ENCODE results near the gene ABI1. TPM values are rescaled to one million over a fixed set of nuclear protein-coding genes. Genes with fewer than 3 reads are reported as not detected.
A peak's percentile ranks its signal among the peaks of the same experiment; 100 is the strongest.

The ABI1 gene
- total RNA-seq, 6 experiments from 2014 or later: 13.4 to 25.3 (median 17.4) TPM

DNA sequence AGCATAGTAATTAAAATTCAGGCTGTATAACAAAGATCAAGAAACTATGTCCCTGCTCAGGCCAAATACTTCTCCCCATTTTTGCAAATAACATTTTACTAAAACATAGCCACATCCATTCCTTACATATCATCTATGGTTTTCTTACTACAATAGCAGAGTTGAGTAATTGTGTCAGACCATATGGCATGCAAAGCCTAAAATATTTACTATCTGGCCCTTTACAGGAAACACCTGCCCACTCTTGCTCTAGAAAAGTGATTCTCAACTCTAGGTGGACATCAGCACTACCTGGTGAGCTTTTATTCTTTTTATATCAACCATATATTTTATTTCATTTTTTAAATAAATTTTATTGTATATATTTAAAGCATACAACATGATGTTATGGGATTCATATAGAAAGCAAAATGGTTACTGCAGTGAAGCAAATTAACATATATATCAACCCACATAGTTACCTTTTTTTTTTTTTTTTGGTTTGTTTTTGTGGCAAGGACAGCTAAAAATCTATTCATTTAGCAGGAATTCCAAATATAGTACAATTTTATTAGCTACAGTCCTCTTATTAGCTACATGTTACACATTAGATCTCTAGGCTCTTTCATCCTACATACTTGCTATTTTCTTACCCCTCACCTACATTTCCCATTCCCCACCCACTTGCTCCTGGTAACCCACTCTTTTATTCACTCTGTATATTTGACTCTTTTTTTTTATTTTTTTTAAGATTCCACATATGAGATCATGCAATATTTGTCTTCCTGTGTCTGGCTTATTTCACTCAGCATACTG, 19.6 kb downstream of the ABI1 start:
- no peaks in the 10 kb centered on the region for H3K9me3 ChIP-seq
- H3K4me1 ChIP-seq: peaks cover 0 to 5% (median 0%) of the 10 kb centered on the region in 4 donors
- H3K4me3 ChIP-seq: no peak overlapping the region
- H3K27me3 ChIP-seq: no peaks in the 10 kb centered on the region
- no peaks in the 10 kb centered on the region for H3K36me3 ChIP-seq
- H3K27ac ChIP-seq: no peak overlapping the region
- no peak for ATAC-seq
- no peak for DNase-seq
- TF ChIP-seq POLR2A (IDR thresholded peaks at IDR 0.05): no peak
- intact Hi-C loops (cut with DNase I): no loop called here

DNA sequence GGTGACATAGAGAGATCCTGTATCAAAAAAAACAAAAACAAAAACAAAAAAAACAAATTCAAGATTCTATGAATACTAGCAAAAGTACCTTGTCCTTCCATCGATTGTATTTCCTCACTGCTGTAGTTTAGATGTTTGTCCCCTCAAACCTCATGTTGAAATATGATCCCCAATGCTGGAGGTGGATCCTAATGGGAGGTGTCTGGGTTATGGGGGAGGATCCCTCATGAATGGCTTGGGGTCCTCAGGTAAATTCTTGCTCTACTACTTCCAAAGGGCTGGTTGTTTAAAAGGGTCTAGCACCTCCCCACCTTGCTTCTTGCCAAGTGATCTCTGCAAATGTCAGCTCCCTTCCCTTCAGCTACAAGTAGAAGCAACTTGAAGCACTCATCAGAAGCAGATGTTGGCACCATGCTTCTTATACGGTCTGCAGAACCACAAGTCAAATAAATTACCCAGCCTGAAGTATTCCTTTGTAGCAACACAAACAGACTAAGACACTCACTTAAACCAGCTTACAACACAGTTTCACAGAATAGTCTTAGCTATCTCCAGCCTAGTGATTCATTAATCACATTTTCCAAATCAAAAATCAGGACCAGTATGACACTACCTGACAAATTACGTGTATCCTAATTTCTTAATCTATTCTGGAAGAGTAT, 20.7 kb downstream of the ABI1 start:
- peak in 3 of 4 donors; percentile 13 to 51 (median 23) for ATAC-seq

DNA sequence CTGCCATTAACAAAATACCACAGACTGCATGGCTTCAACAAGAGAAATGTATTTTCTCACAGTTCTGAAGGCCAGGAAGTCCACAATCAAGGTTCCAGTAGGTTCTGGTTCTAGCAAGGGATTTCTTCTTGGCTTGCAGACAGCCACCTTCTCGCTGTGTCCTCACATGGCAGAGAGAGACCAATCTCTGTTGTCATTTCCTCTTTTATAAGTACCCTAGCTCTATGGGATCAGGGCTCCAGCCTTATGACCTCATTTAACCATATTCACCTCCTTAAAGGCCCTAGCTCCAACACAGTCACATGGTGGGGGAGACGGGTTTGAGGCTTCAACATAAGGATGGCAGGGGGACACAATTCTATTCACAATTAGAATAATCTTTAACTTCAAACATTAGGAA, 23.6 kb downstream of the ABI1 start:
- DNase-seq (no peak), ATAC-seq (peak in 2 of 4 donors; percentile 39 to 59)
- no peak for TF ChIP-seq POLR2A (IDR thresholded peaks at IDR 0.05)
- WGBS (ENCODE audit: insufficient coverage, low coverage, low lambda C conversion rate, missing lambda C conversion rate): 29% methylated on average over 2 of the region's 2 CpGs
- no peaks in the 10 kb centered on the region for H3K27me3 ChIP-seq
- peaks cover 0 to 5% (median 0%) of the 10 kb centered on the region in 4 donors for H3K4me1 ChIP-seq
- intact Hi-C loops (cut with DNase I): no loop called here
- no peak overlapping the region for H3K4me3 ChIP-seq
- H3K36me3 ChIP-seq: no peaks in the 10 kb centered on the region
- no peak overlapping the region for H3K27ac ChIP-seq
- no peaks in the 10 kb centered on the region for H3K9me3 ChIP-seq

More for the DNA sequence above, 20.7 kb downstream of the ABI1 start:
- no peaks in the 10 kb centered on the region for H3K9me3 ChIP-seq
- TF ChIP-seq POLR2A (IDR thresholded peaks at IDR 0.05): no peak
- TF ChIP-seq, protein P1, sequence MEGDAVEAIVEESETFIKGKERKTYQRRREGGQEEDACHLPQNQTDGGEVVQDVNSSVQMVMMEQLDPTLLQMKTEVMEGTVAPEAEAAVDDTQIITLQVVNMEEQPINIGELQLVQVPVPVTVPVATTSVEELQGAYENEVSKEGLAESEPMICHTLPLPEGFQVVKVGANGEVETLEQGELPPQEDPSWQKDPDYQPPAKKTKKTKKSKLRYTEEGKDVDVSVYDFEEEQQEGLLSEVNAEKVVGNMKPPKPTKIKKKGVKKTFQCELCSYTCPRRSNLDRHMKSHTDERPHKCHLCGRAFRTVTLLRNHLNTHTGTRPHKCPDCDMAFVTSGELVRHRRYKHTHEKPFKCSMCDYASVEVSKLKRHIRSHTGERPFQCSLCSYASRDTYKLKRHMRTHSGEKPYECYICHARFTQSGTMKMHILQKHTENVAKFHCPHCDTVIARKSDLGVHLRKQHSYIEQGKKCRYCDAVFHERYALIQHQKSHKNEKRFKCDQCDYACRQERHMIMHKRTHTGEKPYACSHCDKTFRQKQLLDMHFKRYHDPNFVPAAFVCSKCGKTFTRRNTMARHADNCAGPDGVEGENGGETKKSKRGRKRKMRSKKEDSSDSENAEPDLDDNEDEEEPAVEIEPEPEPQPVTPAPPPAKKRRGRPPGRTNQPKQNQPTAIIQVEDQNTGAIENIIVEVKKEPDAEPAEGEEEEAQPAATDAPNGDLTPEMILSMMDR (IDR thresholded peaks at IDR 0.05): no peak
- peaks cover 0 to 5% (median 0%) of the 10 kb centered on the region in 4 donors for H3K4me1 ChIP-seq
- no peak for DNase-seq
- no peak overlapping the region for H3K4me3 ChIP-seq
- no peaks in the 10 kb centered on the region for H3K36me3 ChIP-seq
- intact Hi-C loops (cut with DNase I): no loop called here
- no peak overlapping the region for H3K27ac ChIP-seq
- 38% methylated on average over 3 of the region's 3 CpGs for WGBS (ENCODE audit: insufficient coverage, low coverage, low lambda C conversion rate, missing lambda C conversion rate)
- no peaks in the 10 kb centered on the region for H3K27me3 ChIP-seq

DNA sequence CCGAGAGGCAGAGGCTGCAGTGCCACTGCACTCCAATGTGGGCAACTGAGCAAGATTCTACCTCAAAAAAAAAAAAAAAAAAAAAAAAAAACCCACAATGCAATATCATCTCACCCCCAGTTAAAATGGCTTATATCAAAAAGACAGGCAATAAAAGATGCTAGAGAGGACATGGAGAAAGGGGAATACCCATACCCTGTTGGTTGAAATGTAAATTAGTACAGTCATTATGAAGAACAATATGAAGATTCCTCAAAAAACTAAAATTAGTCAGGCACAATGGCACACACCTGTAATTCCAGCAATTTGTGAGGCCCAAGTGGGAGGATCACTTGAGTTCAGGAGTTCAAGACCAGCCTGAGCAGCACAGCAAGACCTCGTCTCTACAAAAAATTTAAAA, 25.7 kb downstream of the ABI1 start:
- ATAC-seq (no peak), DNase-seq (no peak)
- no peak overlapping the region for H3K4me3 ChIP-seq
- H3K27ac ChIP-seq: no peak overlapping the region
- no peak for TF ChIP-seq POLR2A (IDR thresholded peaks at IDR 0.05)
- TF ChIP-seq, protein P1 (IDR thresholded peaks at IDR 0.05): no peak
- no peaks in the 10 kb centered on the region for H3K36me3 ChIP-seq
- 100% methylated on average over 1 of the region's 2 CpGs for WGBS (ENCODE audit: insufficient coverage, low coverage, low lambda C conversion rate, missing lambda C conversion rate)
- no peaks in the 10 kb centered on the region for H3K27me3 ChIP-seq
- H3K9me3 ChIP-seq: no peaks in the 10 kb centered on the region
- no peaks in the 10 kb centered on the region for H3K4me1 ChIP-seq
- intact Hi-C loops (cut with DNase I): no loop called here

DNA sequence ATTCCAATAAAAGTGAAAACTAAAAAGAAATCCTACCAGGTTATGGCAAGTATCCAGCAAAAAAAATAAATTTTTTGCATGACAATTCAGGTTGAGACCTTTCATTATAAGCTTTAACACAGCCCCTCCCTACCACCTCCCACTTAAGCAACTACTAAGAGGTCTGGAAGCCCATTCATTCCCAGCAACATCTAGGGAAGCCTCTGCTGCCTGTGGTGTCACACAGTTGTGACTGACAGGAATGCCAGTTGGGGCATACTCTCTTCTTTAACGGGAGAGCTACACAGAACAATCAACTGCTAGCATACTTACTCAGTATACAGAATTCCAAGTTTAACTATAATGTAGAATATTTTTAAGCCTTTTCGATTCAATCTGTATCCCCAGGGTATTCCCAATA, 27.8 kb downstream of the ABI1 start:
- no peak for DNase-seq
- no peak for ATAC-seq
- H3K4me1 ChIP-seq: no peaks in the 10 kb centered on the region
- intact Hi-C loops (cut with DNase I): no loop called here
- no peaks in the 10 kb centered on the region for H3K9me3 ChIP-seq
- H3K27me3 ChIP-seq: no peaks in the 10 kb centered on the region
- WGBS (ENCODE audit: insufficient coverage, low coverage, low lambda C conversion rate, missing lambda C conversion rate): 70% methylated on average over 2 of the region's 2 CpGs
- H3K4me3 ChIP-seq: no peak overlapping the region
- H3K36me3 ChIP-seq: no peaks in the 10 kb centered on the region
- no peak overlapping the region for H3K27ac ChIP-seq
- TF ChIP-seq POLR2A (IDR thresholded peaks at IDR 0.05): no peak
- TF ChIP-seq, protein P1 (IDR thresholded peaks at IDR 0.05): no peak
